HCT116 (cell line): ENCODE data around the gene GALE. TPM values are rescaled to one million over a fixed set of nuclear protein-coding genes. Genes with fewer than 3 reads are reported as not detected.

ENCODE experiments used
- ATAC-seq: fragments of 200-7000 bp; cut with Tn5 transposase; 2 replicates; pipeline ENCODE4 v1.9.1; 2020; ENCODE audit warnings: mild to moderate bottlenecking, moderate library complexity
- BruUV-seq: library from RNA; stranded (reverse); fragments of 400-500 nt; replicated peaks from 2 replicates; lab custom pipeline; 2021; lab: Mats Ljungman, UMichigan
- CTCF ChIA-PET: fragments of 300-600 bp; sonication (Branson Sonifier 250); formaldehyde crosslinking; loops from one replicate; lab custom pipeline; 2021; ENCODE audit warnings: antibody characterized with exemption; lab: Charles Lee
- POLR2A ChIA-PET: fragments of 300-600, 350-600 bp; sonication (Branson Sonifier 250); formaldehyde crosslinking; loops from one replicate; lab custom pipeline; 2021; ENCODE audit warnings: antibody characterized with exemption; lab: Charles Lee
- RAD21 ChIA-PET, 2 experiments: fragments of 300-600 bp; sonication (Branson Sonifier 250); formaldehyde crosslinking; loops; one replicate each; lab custom pipeline; 2023; ENCODE audit warnings: low total read pairs in 2 of 2; ENCODE audit not compliant: uncharacterized antibody in 2 of 2, unreplicated experiment in 2 of 2, low non-redundant PET in 1 of 2; lab: Charles Lee
- DNase-seq: peaks from one replicate; pipeline ENCODE4 v3.0.0-alpha.2; 2010; ENCODE audit warnings: low read depth, low spot score
- H2AFZ ChIP-seq: fragments of 200-600 bp; shearing (Covaris generic), sonication (generic); 2 replicates; pipeline ENCODE4 v1.6.1; 2017; ENCODE audit warnings: low read depth, mixed run types, mixed read lengths, antibody characterized with exemption, low read length; ENCODE audit not compliant: poor library complexity, severe bottlenecking
- H3K27ac ChIP-seq: 2 replicates; pipeline ENCODE4 v1.5.1; 2012; ENCODE audit warnings: low read depth, low read length
- H3K27me3 ChIP-seq: fragments of 200-600 bp; sonication (generic); 2 replicates; pipeline ENCODE4 v1.6.1; 2016; ENCODE audit warnings: mixed run types, low read length, mixed read lengths; ENCODE audit not compliant: insufficient read depth
- H3K36me3 ChIP-seq, 2 experiments: fragments of 200-500 bp in 1 of 2; fragments of 200-600 bp in 1 of 2; sonication (Bioruptor generic) in 1 of 2; sonication (generic) in 1 of 2; 2 replicates each; pipeline versions ENCODE4 v1.5.1 to v1.6.1; 2014 to 2016; ENCODE audit warnings: low read length in 2 of 2, inconsistent platforms in 1 of 2, mixed read lengths in 1 of 2, mixed run types in 1 of 2; ENCODE audit not compliant: insufficient read depth in 2 of 2, control insufficient read depth in 1 of 2
- H3K4me1 ChIP-seq, 2 experiments: fragments of 200-600 bp in 1 of 2; sonication (generic) in 1 of 2; 2 replicates each; pipeline versions ENCODE4 v1.5.1 to v1.6.1; 2012 to 2017; ENCODE audit warnings: low read length in 2 of 2, inconsistent platforms in 1 of 2, mild to moderate bottlenecking in 1 of 2, mixed read lengths in 1 of 2, mixed run types in 1 of 2, moderate library complexity in 1 of 2; ENCODE audit not compliant: insufficient read depth in 2 of 2, control insufficient read depth in 1 of 2
- H3K4me2 ChIP-seq: fragments of 200-600 bp; sonication (generic); 2 replicates; pipeline ENCODE4 v1.6.1; 2017; ENCODE audit warnings: mixed run types, low read length, mixed read lengths
- H3K4me3 ChIP-seq, 2 experiments: fragments of 200-600 bp in 1 of 2; sonication (generic) in 1 of 2; replicated peaks in 1 of 2; 2 replicates each; pipeline ENCODE4 v1.5.1; 2011 to 2016; ENCODE audit warnings: low read length in 2 of 2, control low read depth in 1 of 2, low read depth in 1 of 2, mild to moderate bottlenecking in 1 of 2, mixed read lengths in 1 of 2, mixed run types in 1 of 2
- H3K79me2 ChIP-seq: fragments of 200-600 bp; sonication (generic); 2 replicates; pipeline ENCODE4 v1.6.1; 2017; ENCODE audit warnings: mild to moderate bottlenecking, mixed run types, low read length, moderate library complexity, mixed read lengths; ENCODE audit not compliant: insufficient read depth
- H3K9ac ChIP-seq: fragments of 200-600 bp; sonication (generic); 2 replicates; pipeline ENCODE4 v1.6.1; 2016; ENCODE audit warnings: low read length, mixed read lengths
- H3K9me2 ChIP-seq: fragments of 200-600 bp; sonication (generic), shearing (Covaris generic); 2 replicates; pipeline ENCODE4 v1.6.1; 2017; ENCODE audit warnings: mixed run types, mild to moderate bottlenecking, moderate library complexity; ENCODE audit not compliant: insufficient read depth
- H3K9me3 ChIP-seq, 2 experiments: fragments of 200-500 bp in 1 of 2; fragments of 200-600 bp in 1 of 2; sonication (Bioruptor generic) in 1 of 2; sonication (generic) in 1 of 2; 2 replicates each; pipeline ENCODE4 v1.6.1; 2014 to 2017; ENCODE audit warnings: low read length in 2 of 2, mixed read lengths in 2 of 2, inconsistent platforms in 1 of 2, low read depth in 1 of 2, mild to moderate bottlenecking in 1 of 2, mixed run types in 1 of 2, moderate library complexity in 1 of 2; ENCODE audit not compliant: control insufficient read depth in 1 of 2, insufficient read depth in 1 of 2
- H4K20me1 ChIP-seq: fragments of 200-600 bp; sonication (generic), shearing (Covaris generic); 2 replicates; pipeline ENCODE4 v1.6.1; 2017; ENCODE audit warnings: mixed run types, mild to moderate bottlenecking, moderate library complexity; ENCODE audit not compliant: insufficient read depth
- EGR1 ChIP-seq: IDR thresholded peaks from 2 replicates; pipeline ENCODE4 v1.6.1; 2012; ENCODE audit warnings: low read depth
- ELF1 ChIP-seq: IDR thresholded peaks from 2 replicates; pipeline ENCODE4 v1.6.1; 2012; ENCODE audit warnings: low read depth, borderline replicate concordance
- FOSL1 ChIP-seq: IDR thresholded peaks from 2 replicates; pipeline ENCODE4 v1.6.1; 2012; ENCODE audit warnings: low read depth
- SP1 ChIP-seq: IDR thresholded peaks from 2 replicates; pipeline ENCODE4 v1.6.1; 2012; ENCODE audit warnings: low read depth
- TCF7L2 ChIP-seq: IDR thresholded peaks from 2 replicates; pipeline ENCODE4 v1.7.0; 2011; ENCODE audit warnings: borderline replicate concordance, inconsistent platforms; ENCODE audit not compliant: insufficient read depth, insufficient read length; ENCODE audit errors: extremely low read depth
- YY1 ChIP-seq: IDR thresholded peaks from 2 replicates; pipeline ENCODE4 v1.6.1; 2011; ENCODE audit warnings: low read length, low read depth, moderate library complexity, mild to moderate bottlenecking; ENCODE audit not compliant: insufficient replicate concordance; ENCODE audit errors: extremely low read depth
- ZBTB33 ChIP-seq: IDR thresholded peaks from 2 replicates; pipeline ENCODE4 v1.6.1; 2011; ENCODE audit warnings: mild to moderate bottlenecking, low read length, moderate library complexity; ENCODE audit not compliant: insufficient replicate concordance; ENCODE audit errors: extremely low read depth
- intact Hi-C: fragments of 100-400 bp; cut with micrococcal nuclease; formaldehyde crosslinking; loops from 2 replicates; pipeline ENCODE4 v1.10.0; 2022
- total RNA-seq: library from RNA; stranded (reverse); gene quantifications from one replicate; pipeline ENCODE4 v1.2.1, GENCODE V29; 2021; ENCODE audit not compliant: unreplicated experiment

GALE gene
- total RNA-seq, 1 experiment from 2014 or later = 114 TPM

- DNase-seq = no peak
- no peaks in the 10 kb centered on the region for H3K9me2 ChIP-seq
- H2AFZ ChIP-seq = no peak overlapping the region
- H3K9me3 ChIP-seq = no peaks in the 10 kb centered on the region
- no peaks in the 10 kb centered on the region for H3K27me3 ChIP-seq
- BruUV-seq = no TSS peak
- RAD21 ChIA-PET = no interaction called here
- TF ChIP-seq YY1 (no peak), TCF7L2 (no peak), ELF1 (no peak), ZBTB33 (no peak), SP1 (no peak), FOSL1 (no peak), EGR1 (no peak)
- TF ChIP-seq, all 23 proteins: peak for 0
- peaks cover 69% of the 10 kb centered on the region for H3K79me2 ChIP-seq
- no peak overlapping the region for H3K9ac ChIP-seq
- no peak overlapping the region for H3K27ac ChIP-seq
- ATAC-seq = no peak
- H4K20me1 ChIP-seq = peaks cover 17% of the 10 kb centered on the region; the same call in 1 of the 2 replicates
- H3K36me3 ChIP-seq = peaks cover 68 to 73% of the 10 kb centered on the region in 2 experiments
- intact Hi-C loops = loop anchor here (5.0 kb wide), 1 partner anchor 210 kb away; no protein-coding TSS in a partner anchor
- no peak overlapping the region for H3K4me3 ChIP-seq
- H3K4me1 ChIP-seq = peaks cover 0 to 10% of the 10 kb centered on the region in 2 experiments; a peak in 1 of 4 replicates
- ChIA-PET CTCF (no interaction called here), POLR2A (no interaction called here)
- H3K4me2 ChIP-seq = no peak overlapping the region
Observed at GRCh38 chr1:23751815-23752200, 48.7 kb downstream of the GALE start.
